Measurements from ENCODE around the gene CROCC2.

GRCh38 chr2:241037498-241037897, 131.4 kb downstream of the CROCC2 start:
- TF ChIP-seq CTCF (IDR thresholded peaks at IDR 0.05), result no peak
- TF ChIP-seq POLR2A (IDR thresholded peaks at IDR 0.05), result no peak
